Measurements from ENCODE around the gene SERPINI1. TPM values are rescaled to one million over a fixed set of nuclear protein-coding genes. Genes with fewer than 3 reads are reported as not detected.

SERPINI1 gene
- total RNA-seq, 2 donors from 2014 or later, result 6.2 to 11.0 TPM

GRCh38 chr3:167783781-167784180, 48.3 kb downstream of the SERPINI1 start:
- Histone ChIP-seq H3K27ac (no peak overlapping the region), H3K9me3 (no peaks in the 10 kb centered on the region), H3K27me3 (replicated peaks; ENCODE audit: insufficient read depth) (no peaks in the 10 kb centered on the region), H3K4me3 (no peak overlapping the region), H3K36me3 (no peaks in the 10 kb centered on the region), H3K4me1 (ENCODE audit: control insufficient read depth in 1 of 2, low read depth in 2 of 2) (peaks cover 0 to 14% of the 10 kb centered on the region in 2 donors)
- TF ChIP-seq, protein P1, sequence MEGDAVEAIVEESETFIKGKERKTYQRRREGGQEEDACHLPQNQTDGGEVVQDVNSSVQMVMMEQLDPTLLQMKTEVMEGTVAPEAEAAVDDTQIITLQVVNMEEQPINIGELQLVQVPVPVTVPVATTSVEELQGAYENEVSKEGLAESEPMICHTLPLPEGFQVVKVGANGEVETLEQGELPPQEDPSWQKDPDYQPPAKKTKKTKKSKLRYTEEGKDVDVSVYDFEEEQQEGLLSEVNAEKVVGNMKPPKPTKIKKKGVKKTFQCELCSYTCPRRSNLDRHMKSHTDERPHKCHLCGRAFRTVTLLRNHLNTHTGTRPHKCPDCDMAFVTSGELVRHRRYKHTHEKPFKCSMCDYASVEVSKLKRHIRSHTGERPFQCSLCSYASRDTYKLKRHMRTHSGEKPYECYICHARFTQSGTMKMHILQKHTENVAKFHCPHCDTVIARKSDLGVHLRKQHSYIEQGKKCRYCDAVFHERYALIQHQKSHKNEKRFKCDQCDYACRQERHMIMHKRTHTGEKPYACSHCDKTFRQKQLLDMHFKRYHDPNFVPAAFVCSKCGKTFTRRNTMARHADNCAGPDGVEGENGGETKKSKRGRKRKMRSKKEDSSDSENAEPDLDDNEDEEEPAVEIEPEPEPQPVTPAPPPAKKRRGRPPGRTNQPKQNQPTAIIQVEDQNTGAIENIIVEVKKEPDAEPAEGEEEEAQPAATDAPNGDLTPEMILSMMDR (IDR thresholded peaks at IDR 0.05), result no peak
- DNase-seq (ENCODE audit: low spot score) (no peak), ATAC-seq (ENCODE audit: insufficient number of reproducible peaks, low FRiP score, low read depth) (no peak)

GRCh38 chr3:167785790-167786189, 50.3 kb downstream of the SERPINI1 start:
- TF ChIP-seq, protein P1 (IDR thresholded peaks at IDR 0.05), result no peak
- Histone ChIP-seq H3K4me1 (ENCODE audit: control insufficient read depth in 1 of 2, low read depth in 2 of 2) (peaks cover 0 to 14% of the 10 kb centered on the region in 2 donors), H3K36me3 (no peaks in the 10 kb centered on the region), H3K27me3 (replicated peaks; ENCODE audit: insufficient read depth) (no peaks in the 10 kb centered on the region), H3K9me3 (no peaks in the 10 kb centered on the region), H3K4me3 (no peak overlapping the region), H3K27ac (no peak overlapping the region)
- DNase-seq (ENCODE audit: low spot score) (no peak), ATAC-seq (ENCODE audit: insufficient number of reproducible peaks, low FRiP score, low read depth) (no peak)

- Histone ChIP-seq H3K4me3 (no peak overlapping the region), H3K27me3 (replicated peaks; ENCODE audit: insufficient read depth) (no peaks in the 10 kb centered on the region), H3K27ac (no peak overlapping the region), H3K36me3 (no peaks in the 10 kb centered on the region), H3K4me1 (ENCODE audit: control insufficient read depth in 1 of 2, low read depth in 2 of 2) (peaks cover 0 to 14% of the 10 kb centered on the region in 2 donors), H3K9me3 (no peaks in the 10 kb centered on the region)
- DNase-seq (ENCODE audit: low spot score), result no peak
- TF ChIP-seq, protein P1 (IDR thresholded peaks at IDR 0.05), result no peak
- ATAC-seq (ENCODE audit: insufficient number of reproducible peaks, low FRiP score, low read depth), result no peak
Observed at GRCh38 chr3:167787440-167787839, 51.9 kb downstream of the SERPINI1 start.

DNA sequence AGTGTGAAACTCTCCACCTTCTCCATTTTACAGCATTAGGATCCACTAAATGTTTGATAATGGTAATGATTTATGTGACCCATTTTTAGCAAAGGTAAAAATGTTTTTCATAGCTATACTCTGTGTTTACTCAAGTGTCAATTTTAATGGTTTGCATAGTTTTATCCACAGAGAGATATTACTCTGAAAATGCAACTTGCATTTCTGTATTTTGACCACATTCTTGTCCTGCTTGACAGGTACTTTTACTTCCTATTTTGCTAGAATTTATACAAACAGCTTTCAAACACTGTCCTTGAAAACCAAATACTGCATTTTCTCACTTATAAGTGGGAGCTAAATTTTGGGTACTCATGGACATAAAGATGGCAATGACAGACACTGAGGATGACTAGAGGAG, 62.9 kb downstream of the SERPINI1 start:
- no peaks in the 10 kb centered on the region for H3K4me1 ChIP-seq (ENCODE audit: control insufficient read depth in 1 of 2, low read depth in 2 of 2)
- no peak for DNase-seq (ENCODE audit: low spot score)
- TF ChIP-seq, protein P1 (IDR thresholded peaks at IDR 0.05), result no peak
- no peak for ATAC-seq (ENCODE audit: insufficient number of reproducible peaks, low FRiP score, low read depth)
- H3K4me3 ChIP-seq, result no peak overlapping the region
- H3K27ac ChIP-seq, result no peak overlapping the region
- no peaks in the 10 kb centered on the region for H3K27me3 ChIP-seq (replicated peaks; ENCODE audit: insufficient read depth)
- no peaks in the 10 kb centered on the region for H3K36me3 ChIP-seq
- no peaks in the 10 kb centered on the region for H3K9me3 ChIP-seq

- Histone ChIP-seq H3K9me3 (no peaks in the 10 kb centered on the region), H3K27ac (peak overlapping the region in 1 of 2 donors; percentile 19), H3K27me3 (replicated peaks; ENCODE audit: insufficient read depth) (no peaks in the 10 kb centered on the region), H3K36me3 (no peaks in the 10 kb centered on the region), H3K4me1 (ENCODE audit: control insufficient read depth in 1 of 2, low read depth in 2 of 2) (peaks cover 9 to 30% of the 10 kb centered on the region in 2 donors), H3K4me3 (no peak overlapping the region)
- DNase-seq (ENCODE audit: low spot score) (no peak), ATAC-seq (ENCODE audit: insufficient number of reproducible peaks, low FRiP score, low read depth) (no peak)
- TF ChIP-seq, protein P1 (IDR thresholded peaks at IDR 0.05), result no peak
Observed at GRCh38 chr3:167808910-167809309, 73.4 kb downstream of the SERPINI1 start.
